NCI-H1694 (cell line): ENCODE data around the gene PPARGC1A.

Experiments
- DNase-seq: peaks from one replicate; lab custom pipeline; 2025; lab: John Stamatoyannopoulos, UW

PPARGC1A gene, protein sequence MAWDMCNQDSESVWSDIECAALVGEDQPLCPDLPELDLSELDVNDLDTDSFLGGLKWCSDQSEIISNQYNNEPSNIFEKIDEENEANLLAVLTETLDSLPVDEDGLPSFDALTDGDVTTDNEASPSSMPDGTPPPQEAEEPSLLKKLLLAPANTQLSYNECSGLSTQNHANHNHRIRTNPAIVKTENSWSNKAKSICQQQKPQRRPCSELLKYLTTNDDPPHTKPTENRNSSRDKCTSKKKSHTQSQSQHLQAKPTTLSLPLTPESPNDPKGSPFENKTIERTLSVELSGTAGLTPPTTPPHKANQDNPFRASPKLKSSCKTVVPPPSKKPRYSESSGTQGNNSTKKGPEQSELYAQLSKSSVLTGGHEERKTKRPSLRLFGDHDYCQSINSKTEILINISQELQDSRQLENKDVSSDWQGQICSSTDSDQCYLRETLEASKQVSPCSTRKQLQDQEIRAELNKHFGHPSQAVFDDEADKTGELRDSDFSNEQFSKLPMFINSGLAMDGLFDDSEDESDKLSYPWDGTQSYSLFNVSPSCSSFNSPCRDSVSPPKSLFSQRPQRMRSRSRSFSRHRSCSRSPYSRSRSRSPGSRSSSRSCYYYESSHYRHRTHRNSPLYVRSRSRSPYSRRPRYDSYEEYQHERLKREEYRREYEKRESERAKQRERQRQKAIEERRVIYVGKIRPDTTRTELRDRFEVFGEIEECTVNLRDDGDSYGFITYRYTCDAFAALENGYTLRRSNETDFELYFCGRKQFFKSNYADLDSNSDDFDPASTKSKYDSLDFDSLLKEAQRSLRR

DNA sequence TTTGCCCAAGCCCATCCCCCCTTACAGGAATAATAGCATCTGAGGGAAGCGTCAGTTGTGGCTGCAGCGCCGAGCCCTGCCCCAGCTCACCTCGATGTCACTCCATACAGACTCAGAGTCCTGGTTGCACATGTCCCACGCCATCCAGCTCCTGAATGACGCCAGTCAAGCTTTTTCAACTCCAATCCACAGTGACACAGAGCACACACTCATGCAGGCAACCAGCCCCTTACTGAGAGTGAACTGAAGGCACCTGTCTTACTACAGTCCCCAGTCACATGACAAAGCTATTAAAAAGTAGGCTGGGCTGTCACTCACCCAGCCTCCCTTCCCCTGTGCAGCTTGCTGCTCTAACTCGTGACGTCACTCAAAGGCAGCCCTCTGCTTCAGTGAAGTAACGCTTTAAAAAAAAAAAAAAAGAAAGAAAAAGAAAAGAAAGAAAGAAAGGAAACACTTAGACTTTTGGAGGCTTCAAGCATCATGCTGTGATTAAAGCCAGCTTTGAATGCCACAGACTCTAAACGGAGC, at the start of gene PPARGC1A:
PPARGC1A (minus strand) TSS at position 234 of the 528 bp plus-strand sequence; CDS start at position 144, 90 bp downstream.
- DNase-seq = no peak

DNA sequence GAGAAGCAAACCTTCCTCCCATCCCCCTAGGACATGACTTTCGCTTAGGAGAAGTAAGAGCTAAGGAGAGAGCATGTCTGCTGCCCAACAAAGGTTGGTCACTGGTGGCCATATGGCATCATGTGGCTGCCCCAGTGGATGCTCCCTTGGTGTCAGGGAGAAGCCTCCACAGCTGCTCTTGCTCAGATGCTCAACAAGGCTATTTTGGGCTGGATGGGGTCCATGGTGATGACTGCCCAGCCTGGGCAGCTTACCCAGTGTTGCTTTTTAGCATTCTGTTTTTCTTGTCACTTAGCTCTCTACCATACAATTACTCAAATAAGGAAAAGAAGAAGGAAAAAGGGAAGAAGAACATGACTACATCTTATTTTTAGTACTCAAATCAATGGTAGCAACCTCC, 48.9 kb upstream of the PPARGC1A start:
- no peak for DNase-seq

DNA sequence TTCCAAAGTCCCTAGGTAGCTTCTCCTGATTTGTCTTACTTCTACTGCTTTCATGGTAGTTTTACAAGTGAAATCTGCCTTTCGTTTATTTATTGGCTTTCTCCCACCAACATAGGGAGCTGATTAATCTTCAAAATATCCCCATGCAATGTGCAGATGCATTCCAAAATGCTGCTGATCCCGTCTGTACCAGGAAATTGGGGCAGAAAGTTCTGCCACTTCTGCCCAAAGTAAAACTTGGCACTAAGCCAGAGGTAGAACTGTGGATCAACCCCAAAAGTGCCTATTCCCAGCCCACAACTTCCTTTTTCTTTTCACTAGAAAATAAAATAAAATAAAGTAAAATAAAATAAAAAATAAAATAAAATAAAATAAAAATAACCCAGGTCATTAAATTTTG, 47.3 kb upstream of the PPARGC1A start:
- DNase-seq = no peak

DNA sequence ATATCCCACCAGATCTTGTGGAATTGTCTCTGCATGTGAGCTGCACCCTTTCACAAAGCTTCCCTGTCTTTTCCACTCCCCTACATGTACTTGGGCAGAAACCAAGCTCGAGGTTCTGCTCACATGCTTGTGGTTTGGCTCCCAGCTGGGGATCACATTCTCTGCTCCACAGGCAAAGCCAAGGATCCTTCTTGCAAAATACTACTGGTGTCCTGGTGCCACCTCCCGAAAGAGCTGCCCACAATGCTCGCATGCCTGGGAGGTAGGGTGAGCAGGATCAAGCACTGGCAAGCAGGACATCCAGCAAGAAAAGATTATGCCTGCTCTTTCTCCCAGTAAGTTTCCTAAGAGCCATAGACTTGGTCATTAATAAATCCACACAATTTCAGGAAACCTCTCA, 45.1 kb upstream of the PPARGC1A start:
- DNase-seq = no peak

DNA sequence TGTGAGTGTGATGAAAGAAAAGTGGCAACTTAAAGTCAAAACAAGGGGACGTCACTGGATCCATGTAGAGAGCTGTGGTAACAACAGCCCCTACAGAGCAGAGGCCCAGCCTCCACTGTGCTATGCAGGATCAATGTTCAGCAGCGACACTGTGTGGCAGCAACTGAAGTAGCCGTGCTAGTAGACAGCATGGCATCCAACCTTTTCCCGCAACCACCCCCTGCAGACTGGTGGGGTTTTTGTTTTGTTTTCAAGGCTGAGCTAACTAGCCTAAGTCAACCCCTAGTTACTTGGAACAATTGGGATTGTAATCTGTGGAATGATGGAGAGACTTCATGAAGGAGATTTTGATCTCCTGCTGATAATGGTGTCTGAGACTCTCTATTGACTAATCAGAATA, 44.4 kb upstream of the PPARGC1A start:
- DNase-seq = no peak

DNA sequence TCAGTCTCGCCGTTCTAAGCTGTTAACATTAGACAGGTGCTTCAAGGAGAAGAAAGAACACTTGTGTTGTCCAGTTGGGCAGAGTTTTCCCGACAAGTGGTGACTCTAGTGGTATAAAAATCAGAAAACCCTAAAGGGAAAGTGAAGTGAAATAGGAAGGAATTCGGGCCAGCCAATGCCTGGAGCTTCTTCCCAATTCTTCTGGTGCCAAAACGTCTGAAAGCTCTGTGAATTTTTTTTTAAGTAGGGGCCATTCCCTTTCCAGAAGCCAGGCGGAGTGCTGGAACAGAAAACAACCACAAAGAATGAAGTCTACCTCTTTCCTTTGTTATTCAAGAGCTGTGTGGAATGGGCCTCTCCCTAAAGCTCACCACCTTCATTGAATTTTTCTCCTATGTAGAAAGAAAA, 43.1 kb upstream of the PPARGC1A start:
- DNase-seq = no peak

DNA sequence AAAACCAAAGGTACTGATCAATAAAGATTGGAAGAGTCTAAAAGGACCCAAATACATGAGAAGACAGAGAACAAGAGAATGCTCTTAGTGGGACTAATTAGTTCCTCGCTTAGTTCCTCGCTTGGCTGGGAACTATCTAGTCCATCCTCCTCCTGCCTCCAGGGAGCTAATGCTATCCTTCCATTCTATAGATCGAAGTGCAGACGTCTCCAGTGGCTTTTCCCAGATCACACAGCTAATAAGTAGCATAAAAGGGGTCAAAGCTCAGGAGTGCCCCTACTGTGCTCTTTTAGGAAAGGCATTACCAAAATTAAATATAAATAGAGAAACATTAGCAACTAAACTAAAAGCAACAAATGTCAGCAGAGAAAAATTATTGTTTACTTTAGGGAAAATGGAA, 42.3 kb upstream of the PPARGC1A start:
- no peak for DNase-seq

DNA sequence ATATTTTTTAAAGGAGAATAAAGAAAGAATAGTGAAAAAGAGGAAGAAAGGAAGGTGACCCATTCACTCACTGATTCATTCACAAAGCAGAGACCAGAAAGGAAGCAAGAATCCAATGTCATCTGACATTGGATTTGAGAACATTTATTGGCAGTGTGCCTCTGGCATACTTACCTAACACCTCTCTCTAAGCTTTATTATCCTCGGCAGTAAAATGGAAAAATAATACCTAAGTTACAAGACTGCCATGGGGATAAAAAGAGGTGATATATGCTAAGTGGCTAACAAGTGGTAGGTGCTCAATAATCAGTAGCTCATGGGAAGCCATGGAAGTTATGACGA, 41.6 kb upstream of the PPARGC1A start:
- no peak for DNase-seq

DNA sequence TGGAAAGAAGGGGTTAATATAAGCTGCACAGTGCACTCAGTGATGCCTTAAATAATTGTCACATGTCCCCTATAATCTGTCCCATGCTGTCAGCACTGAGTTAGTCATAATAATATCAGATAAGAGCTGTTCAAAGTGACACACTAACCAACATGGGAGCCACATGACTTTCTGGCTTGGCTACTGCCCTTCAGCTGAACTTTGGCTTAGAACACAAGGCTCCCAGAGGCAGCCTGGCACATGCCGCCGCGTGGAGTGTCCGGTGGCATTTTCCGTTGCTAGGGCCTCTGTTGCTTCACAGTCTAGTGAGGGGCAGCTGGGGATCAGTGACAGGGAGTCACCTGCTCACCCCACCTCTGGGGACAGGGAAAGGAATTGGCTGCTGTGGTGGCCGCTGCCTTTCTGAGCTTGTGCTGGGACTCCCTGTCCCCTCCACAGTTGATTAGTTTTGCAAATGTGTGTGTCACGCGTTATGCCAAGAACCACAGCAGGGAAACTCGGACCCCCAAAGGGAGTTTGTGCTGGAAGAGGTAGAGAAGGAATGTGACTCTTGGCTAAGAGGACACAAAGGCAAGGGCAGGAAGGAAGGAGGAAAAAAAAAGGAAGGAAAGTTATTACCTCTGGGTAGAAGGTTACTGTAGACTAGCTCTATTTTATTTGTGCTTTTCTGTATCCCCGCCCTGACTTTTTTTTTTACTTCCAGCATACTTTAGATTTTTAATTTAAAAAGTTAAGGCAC, 41.1 kb upstream of the PPARGC1A start:
- DNase-seq = no peak

DNA sequence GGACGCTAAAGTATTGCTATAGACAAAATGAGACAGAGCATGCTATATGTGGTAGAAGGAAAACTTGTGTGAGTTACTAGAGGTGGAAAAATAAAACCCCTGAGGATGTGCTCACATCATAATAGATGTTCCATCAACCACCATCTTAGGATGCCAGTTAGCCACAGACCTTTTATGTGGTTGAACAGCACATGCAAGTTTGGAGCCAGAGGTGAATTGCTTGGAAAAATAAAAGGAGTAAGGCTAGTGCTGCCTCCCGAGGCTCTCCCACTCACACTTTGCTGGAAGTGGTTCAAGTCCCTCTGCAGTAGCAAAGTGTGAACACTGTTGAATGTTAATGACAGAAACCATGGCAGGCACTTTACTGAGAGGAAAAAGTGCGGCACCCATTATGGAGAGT, 39.4 kb upstream of the PPARGC1A start:
- DNase-seq = no peak

DNA sequence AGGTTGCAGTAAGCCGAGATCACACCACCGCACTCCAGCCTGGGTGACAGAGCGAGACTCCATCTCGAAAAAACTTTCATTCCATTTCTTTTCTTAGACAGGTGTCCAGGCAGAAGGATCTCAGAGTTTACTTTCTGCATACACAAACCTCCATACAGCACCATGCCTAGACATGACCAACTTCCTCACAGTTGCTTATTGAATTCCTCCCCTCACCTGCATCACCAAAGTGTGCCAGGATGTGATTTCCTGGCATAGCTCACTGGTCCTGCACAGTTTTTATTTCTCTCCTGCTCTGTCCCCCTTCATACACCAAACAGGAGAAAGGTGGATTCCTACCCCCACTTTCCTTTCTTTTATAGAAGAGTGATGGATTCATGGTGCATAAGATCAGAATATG, 34.7 kb upstream of the PPARGC1A start:
- no peak for DNase-seq

DNA sequence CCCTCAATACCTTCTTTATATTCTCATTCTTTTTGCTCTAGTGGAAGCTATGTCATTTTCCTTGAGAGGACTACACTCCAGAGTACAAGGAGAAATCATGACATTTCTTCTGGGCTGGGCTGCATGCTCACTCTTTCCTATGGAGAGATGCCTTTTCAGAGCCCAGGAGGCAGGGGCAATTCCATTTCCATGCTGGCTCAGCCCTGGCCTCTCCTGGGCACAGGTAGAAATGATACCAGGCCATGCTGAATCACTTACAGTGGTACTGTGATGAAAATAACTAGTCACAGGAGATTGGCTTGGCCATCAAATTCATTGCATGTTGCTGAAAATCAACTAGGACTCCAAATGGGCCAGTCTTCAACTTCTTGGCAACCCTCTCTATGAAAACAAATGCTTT, 34.0 kb upstream of the PPARGC1A start:
- no peak for DNase-seq

DNA sequence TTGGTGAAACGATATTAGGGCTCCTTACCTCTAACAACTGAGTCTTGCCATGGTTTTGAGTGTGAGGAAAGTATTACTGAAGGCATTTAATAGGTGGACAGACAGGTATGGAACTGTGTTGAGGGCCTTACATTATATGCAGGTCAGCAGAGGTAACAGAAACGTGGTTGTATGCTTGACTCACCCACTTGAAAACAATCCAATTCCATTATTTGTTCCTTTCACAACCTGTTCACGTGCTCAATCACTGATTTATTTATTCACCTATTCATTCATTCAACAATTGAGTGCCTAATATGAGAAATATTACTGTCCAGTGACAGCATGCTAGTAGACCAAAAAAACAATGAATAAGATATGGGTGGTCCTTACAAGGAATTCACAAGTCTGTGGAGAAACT, 33.3 kb upstream of the PPARGC1A start:
- no peak for DNase-seq

DNA sequence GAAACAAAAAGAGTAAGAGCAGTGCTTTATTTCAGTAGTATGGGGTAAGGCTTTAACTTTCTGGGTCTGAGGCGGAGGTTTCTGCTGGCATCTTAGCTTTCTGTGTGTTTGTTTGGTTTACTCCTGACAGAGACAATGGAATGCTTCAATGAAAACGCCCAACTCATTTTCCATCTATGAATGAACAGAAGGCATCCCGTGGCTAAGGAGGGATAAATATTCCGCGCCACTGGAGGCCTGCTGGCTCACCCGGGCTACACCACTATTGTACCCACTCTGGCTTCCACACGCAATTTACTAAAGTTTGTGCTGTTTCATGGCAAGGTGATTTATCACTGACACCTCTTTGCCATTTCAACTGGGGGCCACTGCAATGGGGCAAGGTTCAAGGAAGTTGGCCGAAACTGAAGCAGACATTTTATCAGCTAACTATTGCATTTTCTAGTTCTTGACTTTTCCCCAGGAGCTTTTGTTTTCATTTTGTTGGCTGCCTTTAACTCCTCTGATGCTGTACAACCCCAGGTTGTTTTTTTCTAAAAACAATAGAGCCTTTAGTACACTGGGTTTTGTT, 32.8 kb upstream of the PPARGC1A start:
- no peak for DNase-seq

DNA sequence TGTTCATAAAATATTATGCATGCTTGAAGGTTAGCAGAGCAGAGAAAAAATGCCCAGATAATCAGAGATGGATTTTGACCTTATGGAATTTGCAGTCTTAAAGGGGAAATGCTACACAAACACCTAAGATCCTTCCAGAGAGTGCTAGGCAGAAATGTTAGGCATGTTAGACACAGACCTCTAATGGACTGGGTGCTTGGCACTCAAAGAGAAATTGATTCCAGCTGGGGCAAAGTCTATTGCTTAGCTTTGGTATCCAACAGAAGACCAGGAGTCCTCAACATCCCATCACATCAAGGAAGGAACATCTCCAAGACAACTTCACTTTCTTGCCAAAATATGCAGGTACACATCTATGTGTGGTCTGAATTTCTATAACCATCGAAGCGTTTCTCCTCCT, 32.2 kb upstream of the PPARGC1A start:
- DNase-seq = no peak

DNA sequence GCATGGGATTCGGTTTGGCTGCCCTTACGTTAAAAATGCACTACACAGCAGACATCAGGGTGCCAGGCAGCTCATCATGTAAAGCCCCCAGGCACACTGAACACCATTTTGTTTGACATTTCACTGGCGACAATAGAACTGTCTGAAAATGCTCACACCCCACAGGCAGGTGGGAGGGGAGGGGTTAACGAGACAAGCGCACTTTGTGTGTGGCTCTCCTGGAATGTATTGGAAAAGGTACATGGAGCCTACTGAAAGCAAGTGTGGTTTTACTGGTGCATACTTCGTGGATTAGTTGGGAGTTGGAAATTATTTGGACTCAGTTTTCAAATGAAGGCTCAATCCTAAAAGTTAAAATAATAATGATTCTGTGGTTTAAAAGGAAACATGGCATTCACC, 31.6 kb upstream of the PPARGC1A start:
- DNase-seq = no peak

DNA sequence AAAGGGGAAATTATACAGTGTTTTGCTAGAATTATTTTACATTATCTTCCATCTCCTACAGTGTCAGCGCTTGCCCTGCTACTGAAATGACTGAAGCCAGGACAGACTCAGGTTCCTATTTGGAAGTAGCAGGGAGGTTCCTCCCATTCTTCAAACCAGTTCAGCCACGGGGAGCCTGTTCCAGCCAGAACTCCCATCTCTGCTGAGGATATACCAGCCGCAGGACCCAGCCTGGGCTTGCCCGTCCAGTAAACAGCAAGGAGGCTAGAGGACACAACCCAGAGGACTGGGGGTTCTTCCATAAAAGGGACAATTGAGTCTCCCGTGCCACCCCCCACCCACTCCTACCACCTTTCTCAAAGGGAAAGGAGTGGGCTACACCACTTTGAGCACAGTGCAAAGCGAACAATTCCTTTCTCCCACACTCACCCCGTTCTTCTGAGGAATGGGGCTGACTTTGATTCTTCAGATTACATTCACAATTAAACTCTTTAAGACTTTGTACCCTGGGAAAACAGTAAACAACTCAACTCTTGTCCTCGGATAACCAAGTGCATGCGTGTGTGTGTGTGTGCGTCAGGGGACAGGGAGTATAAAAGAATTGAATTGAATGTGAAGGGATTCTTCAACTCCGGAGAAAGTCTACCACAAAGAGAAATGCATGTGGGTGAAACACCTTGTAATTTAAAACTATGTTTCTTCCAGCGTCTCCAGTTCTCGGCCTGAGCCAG, 31.0 kb upstream of the PPARGC1A start:
- no peak for DNase-seq

DNA sequence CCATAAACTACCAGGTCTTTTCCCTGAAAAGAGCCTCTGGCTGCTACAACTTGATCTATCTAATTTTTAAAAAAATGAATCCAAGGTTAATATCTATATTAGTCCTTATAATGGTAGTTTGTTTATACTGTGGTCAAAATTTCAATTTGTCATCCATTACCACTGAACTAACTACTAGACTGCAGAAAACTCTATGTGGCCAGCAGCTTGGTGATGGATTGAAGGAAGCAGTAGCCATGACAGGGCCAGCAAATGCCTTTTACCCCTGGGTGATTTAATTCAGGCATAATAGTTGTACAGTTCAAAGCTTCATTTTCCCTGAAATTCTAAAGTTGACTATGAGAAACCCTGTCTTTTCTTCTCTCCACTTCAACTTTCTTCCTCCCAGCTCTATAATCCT, 30.4 kb upstream of the PPARGC1A start:
- DNase-seq = no peak

DNA sequence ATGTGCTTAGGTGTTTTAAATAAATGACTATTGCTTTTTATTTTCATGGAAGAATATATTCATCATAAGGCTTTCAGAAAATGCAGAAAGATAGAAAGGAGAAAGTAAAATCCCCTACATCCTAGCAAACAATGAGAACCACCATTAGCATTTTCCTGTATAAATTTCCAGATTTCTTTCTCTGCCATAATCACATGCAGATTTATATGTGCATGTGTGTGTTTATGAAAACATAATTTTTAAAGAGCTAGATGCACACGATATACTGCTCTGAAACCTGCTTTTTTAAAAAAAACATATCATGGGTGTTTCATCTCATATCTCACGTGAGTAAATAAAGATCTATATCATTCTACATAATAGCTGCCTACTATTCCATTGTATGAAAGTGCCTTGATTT, 26.4 kb upstream of the PPARGC1A start:
- no peak for DNase-seq

DNA sequence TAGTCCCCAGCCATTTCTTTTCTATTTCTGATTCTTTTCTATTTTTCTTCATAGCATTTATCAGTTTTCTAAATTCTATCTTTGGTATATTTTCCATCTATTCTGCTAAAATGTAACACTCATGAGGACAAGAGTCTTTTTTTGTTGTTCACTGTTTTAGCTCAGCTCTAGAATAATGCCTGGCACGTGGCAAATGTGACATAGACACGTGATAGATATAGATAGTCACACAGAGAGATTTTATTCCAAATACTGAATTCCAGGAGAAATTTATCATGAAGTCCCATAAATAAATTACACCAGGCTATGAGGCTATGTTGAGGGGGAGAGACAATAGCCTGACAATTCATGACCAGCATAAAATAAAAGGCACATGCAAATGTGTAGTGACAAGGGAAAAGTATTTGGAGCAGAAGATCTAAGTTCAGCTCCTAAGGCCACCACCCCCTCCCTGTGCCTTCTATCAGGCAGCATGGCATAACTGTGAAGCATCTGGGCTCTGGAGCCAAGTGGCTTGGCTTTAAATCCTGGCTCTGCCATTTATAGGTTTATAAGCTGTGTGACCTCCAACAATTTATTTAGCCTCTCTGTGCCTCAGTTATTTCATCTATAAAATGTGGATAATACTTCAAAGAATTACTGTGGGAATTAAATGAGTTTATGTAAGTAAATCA, 25.7 kb upstream of the PPARGC1A start:
- DNase-seq = no peak
